ENCODE data around the gene APC2. TPM values are rescaled to one million over a fixed set of nuclear protein-coding genes. Genes with fewer than 3 reads are reported as not detected.

The APC2 gene
- total RNA-seq, 4 donors from 2014 or later = 0.17 to 0.22 (median 0.19) TPM; not detected in 1

DNA sequence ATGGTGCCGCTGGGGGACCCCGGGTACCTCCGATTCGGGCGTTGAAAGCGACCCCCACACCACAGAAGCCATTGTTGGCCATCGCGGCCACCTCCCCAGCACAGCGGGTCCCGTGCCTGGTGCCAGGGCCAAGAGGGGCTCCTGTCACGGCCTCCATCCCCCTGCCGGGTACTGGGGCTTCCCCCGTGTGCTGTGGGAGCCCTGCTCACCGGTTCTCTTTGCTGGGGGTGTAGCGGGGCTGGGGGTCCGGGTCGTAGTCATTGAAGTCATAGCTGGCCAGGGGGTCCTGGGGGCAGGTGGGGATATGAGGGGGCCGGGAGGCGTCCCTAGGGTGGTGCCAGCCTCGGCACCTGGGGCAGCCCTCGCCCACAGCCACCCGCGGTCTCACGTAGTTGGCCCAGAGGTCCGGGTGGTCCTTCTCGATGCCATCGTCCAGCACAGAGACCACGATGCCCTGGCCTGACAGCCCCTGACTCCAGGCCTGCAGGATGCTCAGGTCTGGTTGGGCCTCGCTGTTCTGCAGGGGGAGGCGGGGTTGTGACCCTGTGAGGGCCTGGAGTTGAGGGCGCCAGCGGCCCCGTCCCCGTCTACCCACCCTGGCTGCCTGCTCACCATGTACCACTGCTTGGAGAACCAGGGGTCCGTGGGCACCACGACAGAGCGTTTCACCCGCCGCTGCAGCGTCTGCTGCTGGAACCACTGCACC lies 37.8 kb downstream of the APC2 start:
- TF ChIP-seq CTCF (IDR thresholded peaks at IDR 0.05; ENCODE audit: low read depth) = no peak

DNA sequence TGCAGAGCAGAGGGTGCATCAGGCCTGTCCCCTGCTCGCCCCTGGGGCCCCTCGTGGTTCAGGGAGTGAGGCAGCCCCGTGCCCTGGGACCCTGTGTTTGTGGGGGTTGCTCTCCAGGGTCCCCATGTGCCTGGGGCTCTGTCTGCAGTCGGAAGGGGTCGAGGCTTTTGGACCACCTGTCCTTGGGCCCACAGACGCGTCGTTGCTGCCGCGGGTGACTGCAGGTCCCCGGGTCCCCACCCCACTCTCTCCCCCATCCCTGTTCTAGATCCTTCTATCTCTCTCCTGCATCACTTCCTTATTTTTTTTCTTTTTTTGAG lies 38.3 kb downstream of the APC2 start:
- no peak for TF ChIP-seq CTCF (IDR thresholded peaks at IDR 0.05; ENCODE audit: low read depth)

DNA sequence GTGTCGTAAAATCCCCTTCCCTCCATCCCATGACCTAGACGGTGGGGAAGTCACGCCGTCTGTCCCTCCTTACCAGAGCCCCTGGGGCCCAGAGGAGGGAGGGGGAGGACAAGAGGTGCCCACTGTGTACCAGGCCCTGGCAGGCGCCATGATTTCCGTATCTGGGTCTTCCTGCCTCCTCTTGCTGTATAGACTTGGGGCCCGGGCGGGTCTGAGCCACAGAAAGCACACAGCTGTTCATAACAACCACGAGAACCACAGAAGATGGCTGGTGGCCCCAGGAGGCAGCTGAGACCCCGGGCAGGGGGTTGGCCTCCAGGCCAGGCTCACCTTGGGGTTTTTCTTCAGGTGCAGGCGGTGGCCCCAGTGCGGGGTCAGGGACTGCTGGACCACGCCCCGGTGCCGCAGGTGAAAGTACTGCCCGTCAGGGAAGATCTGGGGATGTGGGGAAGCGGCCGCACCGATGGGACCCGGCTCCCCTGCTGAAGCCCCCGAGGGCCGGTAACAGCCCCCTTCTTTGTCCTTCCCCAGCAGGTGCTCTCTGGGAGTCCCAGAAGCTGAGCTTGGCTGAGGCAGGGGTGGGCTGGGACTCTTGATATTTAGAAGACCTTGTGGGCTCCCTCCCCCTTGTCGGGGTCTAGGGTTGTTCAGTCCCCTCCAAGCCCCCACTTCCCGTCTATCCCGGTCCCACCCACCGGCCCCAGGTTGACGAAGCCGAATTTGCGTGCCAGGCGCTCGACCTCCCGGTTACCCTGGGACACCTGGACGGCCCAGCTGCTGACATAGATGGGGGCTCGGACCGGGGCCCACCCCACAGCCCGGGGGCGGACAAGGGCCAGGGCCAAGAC lies 39.8 kb downstream of the APC2 start:
- TF ChIP-seq CTCF (IDR thresholded peaks at IDR 0.05; ENCODE audit: low read depth) = no peak

GRCh38 chr19:1490311-1491113 lies 40.6 kb downstream of the APC2 start, which contains the start of gene PCSK4:
TSS of gene PCSK4 (minus strand) at chr19:1490350. CDS start at chr19:1490346, 4 bp downstream.
- no peak for TF ChIP-seq CTCF (IDR thresholded peaks at IDR 0.05; ENCODE audit: low read depth)

DNA sequence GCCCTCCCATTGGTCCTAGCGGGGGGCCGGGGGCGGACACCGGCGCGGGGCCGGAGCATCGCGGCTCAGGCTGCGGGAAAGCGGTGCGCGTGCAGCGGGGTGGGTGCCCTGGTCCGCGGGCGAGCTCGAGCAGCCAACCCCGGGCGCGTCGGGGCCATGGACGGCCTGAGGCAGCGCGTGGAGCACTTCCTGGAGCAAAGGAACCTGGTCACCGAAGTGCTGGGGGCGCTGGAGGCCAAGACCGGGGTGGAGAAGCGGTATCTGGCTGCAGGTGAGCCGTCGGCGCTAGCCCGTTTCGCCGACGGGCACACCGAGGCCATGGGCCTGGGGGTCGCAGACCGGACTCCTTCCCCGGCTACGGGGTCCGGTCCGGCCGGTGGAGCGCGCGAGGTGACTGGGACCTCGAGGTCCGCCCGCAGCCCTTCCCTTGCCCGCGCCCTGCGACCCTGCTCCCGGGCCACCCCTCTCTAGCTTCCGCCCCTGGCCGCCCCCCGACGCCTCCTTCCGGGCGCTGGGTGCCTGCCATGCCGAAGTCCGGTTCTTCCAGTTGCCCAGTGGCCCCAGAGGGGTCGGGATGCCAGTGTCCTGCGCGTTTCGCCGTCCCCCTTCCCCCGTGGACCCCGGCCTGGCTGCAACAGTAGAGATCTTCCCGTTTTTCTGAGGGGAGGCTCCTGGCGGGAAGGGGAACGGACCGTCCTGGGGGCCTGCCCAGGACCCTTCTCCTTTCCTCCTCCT lies 41.4 kb downstream of the APC2 start, which contains the start of gene REEP6:
REEP6 (plus strand) TSS at position 68 of the 735 bp plus-strand sequence; CDS start at position 157, 89 bp downstream.
- no peak for TF ChIP-seq CTCF (IDR thresholded peaks at IDR 0.05; ENCODE audit: low read depth)

DNA sequence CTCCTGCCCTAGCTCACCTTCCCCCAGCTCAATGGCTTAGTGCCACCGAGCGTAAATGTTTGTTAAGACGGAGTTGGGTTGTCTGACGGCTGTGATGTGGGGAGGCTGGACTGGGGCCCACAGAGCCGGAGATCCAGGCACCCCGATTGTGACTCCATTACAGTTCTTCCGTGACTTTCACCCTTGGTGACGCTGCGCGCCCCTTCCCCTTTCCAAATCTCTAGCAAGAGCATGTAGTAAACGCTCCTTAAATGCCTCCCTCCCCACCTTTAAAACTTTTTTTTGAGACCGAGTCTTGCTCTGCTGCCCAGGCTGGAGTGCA lies 41.9 kb downstream of the APC2 start:
- TF ChIP-seq CTCF (IDR thresholded peaks at IDR 0.05; ENCODE audit: low read depth) = no peak

All from subcutaneous adipose tissue (tissue), 4 donors.